GM19035 (cell line): ENCODE measurements around the gene TMEM140.

Experiments
- ATAC-seq: cut with Tn5 transposase; IDR thresholded peaks from one replicate; pipeline ENCODE4 v1.9.1; 2021; ENCODE audit not compliant: unreplicated experiment

TMEM140 gene

GRCh38 chr7:135192914-135193536, 45.2 kb downstream of the TMEM140 start:
- no peak for ATAC-seq

GRCh38 chr7:135193615-135194081, 45.8 kb downstream of the TMEM140 start:
- no peak for ATAC-seq

DNA sequence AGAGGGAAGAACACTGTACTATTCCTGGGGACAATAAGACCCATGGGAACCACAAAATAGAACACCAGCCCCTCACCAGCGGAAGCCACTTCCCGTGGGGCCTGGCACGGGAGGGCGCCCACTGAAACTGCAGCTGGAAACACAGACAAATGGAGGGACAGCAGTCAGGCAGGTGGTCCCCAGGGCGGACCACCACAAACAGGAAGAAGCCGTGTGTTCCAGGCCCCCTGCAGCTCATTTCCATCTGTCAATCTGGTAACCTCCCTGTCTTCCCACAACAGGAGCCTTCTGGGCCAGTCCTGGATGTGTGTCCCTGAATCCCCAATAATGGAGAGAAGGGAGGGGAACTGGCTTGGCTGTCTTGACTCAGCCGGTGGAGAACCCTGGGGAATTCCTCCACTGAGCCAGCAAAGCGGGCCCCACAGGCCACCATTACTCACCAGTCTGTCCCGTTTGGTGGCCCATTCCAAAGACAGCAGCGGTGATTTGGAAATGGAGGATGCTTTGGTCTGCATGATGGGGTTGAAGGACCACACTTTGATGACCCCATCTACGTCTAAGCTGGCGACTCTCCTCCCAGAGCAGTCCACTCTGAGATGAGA, 46.7 kb downstream of the TMEM140 start:
- ATAC-seq, result no peak

DNA sequence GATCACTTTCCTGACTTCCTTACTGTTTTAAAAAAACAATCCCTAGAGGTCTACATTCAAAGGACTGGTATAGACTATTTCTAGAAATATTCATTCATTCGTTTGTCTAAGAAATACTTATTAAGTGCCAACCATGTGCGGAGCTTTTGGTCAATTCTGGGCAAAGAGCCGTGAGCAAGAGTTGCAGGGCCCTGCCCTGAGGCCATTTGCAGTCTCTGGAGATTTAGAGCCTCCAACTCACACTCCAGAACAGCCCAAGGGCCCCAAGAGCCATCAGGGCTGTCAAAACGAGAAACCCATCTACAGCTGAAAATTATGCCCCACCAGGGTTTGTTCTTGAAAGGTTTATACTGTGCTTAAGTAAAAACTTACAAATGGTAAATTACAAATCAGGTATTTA, 47.3 kb downstream of the TMEM140 start:
- ATAC-seq, result no peak

DNA sequence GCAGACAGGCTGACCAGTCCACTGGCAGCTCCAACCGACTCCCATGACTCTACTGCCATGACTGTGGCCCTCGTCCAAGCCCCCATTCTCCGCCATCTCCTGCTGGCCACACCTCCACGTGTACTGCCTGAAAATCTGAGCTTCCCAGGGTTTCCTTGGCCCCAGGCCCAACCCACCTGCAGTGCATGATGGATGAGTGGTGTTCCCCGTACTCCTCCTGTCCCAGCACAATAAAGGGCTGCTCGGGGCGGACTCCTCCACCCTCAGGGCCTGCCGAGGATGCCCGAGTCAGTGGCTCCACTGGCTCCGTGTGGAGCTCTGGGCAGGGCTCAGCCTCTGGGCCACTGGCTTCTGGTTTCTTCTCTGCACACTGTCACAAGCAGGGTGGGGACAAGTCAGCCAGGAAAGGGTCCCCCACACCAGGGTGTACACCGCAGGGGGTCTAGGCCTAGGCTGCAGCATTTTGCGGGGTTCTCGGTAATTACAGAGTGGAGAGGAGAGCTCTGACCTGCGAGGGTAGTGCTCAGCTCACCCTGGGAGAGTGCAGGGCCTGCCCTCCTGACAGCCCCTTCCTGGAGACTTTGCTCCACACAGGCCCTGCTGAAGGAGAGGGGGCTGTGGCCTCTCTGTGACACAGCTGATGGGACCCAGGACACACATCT, 48.2 kb downstream of the TMEM140 start:
- no peak for ATAC-seq

DNA sequence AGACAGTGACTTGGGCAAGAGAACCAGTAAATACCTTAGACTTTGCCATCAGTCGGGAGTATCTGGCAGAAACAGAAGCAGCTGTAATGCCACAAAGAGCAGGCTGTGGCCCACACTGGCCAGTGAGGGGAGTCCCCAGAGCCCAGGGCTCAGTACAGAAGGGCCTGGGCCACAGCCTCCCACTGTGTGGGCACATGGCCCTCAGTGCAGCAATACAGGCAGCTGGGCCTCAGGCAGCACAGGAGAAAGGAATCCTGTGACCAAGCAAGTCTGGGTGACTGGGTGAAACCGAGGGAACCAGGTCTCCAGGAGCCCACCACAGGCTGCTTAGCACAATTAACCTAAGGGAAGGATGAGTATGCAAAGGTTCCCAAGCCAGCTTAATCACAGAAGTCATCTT, 49.5 kb downstream of the TMEM140 start:
- no peak for ATAC-seq

- ATAC-seq, result no peak
These were observed 50.2 kb downstream of the TMEM140 start for GRCh38 chr7:135197906-135198655.

- ATAC-seq, result no peak
These were observed 51.6 kb downstream of the TMEM140 start for GRCh38 chr7:135199439-135199838.

DNA sequence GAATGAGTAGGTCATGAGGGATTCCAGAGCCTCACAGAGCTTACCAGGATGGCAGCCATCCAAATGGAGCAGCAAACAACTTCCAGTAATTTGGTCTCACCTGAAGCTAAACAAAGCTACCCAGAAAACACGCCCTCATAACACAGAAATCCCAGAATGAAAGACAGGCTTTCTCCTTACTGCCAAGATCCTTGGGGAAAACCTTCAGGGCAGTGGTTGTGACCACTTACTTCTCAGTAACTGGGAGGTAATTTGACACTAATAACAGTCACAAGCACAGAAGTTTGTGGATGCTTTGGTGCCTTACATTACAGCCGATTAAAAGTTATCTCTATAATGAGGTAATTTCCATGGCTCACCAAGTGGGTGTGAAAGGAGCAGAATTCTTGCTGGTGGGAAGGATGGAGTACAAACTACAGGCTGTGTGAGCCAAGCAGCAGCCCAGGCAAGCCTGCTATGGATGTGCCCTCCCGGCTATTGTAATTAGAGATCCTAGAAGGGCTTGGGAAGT, 53.0 kb downstream of the TMEM140 start:
- no peak for ATAC-seq

DNA sequence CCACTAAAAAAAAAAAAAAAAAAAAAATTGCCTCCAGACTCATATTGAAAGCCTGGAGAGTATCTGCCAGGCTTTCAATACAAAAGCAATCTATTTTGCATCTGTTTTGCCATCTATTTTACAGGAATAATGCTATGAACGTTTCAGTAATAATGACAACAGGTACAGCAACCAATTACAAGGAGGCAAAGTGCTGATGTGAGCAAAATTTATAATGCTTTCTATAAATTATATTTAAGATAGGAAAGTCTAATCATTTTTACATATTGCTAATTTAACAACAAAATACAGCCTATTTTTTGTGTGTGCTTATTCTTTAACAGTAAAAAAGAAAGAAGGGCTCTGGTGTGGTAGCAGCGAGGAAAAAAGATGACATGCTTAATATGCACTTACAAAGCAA, 53.5 kb downstream of the TMEM140 start:
- ATAC-seq, result no peak

- ATAC-seq, result no peak
These were observed 56.5 kb downstream of the TMEM140 start for GRCh38 chr7:135204341-135204749.

GRCh38 chr7:135204876-135205275, 57.0 kb downstream of the TMEM140 start:
- no peak for ATAC-seq

- no peak for ATAC-seq
These were observed 58.0 kb downstream of the TMEM140 start for GRCh38 chr7:135205850-135206249.

DNA sequence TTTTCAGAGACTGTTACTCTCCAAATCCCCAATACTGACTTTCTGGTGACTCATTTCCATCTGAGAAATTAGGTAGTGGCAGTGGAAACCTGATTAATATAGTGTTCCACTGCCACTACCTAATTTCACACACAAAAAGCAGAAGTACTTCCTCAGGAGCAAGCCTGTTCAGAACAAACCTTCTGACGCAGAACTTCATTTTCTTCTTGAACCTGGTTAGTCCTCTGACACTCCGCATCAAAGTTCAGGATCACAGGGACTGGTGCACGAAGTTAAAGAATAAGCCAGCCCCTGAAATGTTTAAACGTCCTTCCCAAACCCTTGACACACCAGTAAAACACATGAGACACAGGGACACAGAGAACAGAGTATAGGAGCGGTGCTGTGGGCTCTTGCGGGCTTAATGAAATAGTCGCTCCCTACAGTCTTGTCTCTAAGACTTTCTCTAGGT, 59.1 kb downstream of the TMEM140 start:
- peak; percentile 30 for ATAC-seq

GRCh38 chr7:135207406-135208101, 59.7 kb downstream of the TMEM140 start:
- ATAC-seq, result no peak

DNA sequence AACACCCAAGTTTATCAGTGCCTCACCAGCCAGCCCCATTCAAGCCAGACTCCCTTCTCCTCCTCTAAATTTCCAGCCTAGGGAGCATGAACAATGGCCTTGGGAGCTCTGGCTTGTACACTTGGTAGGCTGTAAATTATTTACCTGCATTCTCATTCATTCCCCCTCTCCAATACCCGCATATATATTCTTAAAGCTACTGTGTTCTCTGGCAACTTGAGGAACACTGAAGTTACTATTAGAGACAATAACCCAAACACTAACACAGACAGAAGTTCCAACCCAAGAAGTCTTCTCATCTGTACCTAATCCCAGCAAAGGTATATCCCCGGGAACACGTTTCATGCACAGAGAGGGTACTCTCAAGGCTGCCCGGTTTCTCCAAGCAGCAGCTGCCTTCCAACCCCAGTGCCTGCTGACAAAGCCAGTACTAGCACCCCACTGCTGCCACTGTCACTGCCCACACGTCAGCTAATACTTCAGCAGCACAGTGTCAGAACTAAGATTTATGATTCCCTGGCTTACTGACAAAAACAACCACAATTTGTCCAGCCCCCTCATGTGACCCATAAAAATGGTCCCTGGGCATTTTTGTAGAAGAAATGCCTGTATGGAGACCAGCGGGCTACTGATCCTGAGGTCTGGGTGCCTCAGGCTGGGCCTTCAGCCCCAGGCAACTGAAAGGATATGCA, 60.4 kb downstream of the TMEM140 start:
- ATAC-seq, result no peak

DNA sequence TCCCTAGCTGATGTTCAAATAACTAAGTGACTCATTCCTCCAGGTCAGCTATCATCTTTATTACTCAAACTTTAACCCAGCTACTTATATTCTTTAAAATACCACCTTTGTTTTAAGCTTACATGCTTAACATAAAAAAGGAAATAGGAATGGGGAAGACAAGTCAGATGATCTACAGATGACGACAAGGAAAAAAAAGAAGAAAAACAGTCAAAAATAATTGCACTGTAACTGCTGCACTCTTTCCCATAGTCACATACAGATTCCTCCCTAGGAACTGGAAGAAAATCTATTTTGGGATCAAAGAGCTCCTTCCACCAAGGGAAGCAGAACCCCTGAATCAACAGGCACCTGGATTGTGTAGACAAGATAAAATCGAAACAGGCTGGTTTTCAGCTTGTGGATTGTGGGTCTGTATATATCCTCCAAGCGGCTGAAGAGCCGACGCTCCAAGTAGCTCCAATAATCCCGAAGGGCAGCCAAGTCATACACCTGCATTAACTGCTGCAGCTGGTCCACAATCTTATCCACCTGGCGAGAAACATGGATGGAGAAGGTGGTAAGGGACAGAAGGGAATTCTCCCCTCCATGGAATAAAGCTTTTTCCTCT, 61.5 kb downstream of the TMEM140 start:
- ATAC-seq, result no peak

DNA sequence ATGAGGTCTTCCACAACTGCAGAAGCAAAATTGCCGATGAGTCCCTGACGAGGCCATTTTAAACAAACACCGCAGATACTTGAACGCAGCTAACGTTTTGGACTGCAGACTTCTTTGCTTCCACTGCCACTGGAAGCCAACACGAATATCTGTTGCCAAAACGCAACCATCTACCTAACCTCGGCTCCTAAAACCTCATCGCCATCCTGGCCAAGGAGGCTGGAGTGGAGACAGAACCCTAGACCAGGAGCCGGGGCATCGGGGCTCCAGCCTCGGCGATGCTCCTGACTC, 63.0 kb downstream of the TMEM140 start:
- ATAC-seq, result no peak

DNA sequence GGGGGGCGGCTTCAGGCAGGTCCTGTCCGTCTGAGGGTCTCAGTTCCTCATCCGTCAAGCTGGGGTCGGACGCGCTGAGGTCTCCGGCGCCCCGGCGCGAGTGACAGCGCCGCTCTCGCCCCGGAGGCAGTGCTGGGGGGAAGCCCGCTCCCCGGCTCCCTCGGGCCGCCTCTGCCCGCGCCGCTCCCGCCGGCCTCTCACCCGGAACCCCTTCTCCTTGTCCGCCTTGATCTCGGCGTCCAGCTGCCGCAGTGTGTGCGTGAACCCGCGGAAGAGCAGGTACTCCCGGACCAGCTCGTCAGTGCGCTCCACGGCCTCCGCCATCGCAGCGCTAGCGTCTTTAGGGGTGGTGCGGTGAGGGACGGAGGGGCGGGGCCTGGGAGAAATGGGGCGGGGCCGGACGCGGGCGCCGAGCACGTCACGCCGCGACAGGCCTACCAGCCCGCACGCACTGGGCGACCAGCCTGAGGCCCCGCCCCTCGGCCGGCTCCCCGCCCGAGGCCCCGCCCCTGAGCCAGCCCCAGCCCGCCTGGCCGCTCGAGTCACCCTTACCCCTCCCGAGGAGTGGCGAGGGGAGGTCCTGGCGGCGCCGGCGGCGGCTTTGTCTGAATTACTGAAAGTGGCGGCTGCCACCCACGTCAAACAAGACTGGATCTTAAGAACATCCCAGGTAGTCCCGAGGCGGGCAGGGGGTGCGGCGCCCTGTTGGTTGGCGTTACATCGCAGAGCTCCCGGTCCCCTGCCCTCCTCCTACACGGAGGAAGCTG, 63.5 kb downstream of the TMEM140 start, which contains the start of gene WDR91:
Gene WDR91 (minus strand): TSS at position 348 of the 767 bp plus-strand sequence. CDS start 24 bp downstream, at position 324.
- ATAC-seq, result peak; percentile 81
